ENCODE results near the gene SNX24.
A peak's percentile ranks its signal among the peaks of the same experiment; 100 is the strongest.
"Not testable (repeated sequence)": the region's sequence is repeated elsewhere in the genome, so short reads cannot be mapped to it uniquely, and the experiment has no call there.

SNX24 gene

DNA sequence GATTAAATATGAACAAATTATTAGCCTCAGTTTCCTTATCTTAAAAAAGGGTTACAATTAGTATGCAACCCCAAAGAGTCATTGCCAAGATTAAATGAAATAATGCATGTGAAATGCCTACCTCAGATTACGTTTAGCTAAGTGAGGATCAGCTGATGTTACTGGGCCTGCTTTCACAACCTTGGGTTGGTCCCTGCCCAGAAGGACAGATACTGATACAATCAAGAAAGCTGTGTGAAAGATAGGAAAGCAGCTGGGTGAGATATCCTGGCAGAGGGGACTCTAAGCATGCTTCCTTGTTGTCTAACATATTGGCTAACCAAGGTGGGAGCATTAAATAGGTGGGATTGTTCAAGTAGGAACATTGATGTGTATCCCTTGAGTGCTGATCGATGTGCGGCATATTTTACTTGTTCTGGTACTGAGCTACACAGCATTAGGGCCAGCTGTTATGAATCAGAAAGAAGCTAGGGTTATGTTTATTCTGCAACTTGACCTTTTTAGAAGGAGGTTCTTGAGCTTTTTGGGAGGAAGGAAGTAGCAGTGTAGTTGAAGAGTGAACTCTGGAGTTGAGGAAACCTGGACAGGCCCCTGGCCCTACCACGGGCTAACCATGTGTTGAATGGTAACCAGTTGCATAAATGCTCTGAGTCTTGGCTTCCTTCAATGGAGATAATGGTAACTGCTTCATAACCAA is 28.9 kb downstream of the SNX24 start:
- DNase-seq = no peak

GRCh38 chr5:122877518-122877917 is 32.1 kb downstream of the SNX24 start:
- peak; percentile 11 for DNase-seq

- DNase-seq = no peak
Measured at GRCh38 chr5:122879076-122879475, 33.7 kb downstream of the SNX24 start.

DNA sequence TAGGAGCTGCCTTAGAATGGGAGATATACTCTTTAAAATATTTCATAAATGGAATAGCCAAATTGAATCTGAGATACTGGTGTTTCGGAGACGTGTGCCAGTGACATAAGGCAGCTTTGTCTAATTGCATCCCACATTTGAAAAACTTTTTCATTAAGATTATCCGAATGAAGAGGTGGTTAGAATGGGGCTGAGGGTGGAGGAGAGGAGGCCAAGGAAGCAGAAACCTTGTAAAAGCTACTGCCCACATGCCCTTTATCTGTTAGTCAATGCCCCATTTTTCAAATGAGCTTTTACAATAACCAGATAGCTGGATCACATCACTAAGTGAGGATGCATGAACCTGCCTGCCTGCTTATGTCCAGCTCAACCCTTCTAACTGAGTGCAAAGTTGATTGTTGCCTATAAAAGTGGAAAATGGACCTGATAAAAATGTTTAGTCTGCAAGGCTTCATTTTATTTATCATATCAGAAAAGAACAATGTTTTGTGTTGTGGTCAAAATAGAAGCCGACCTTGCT is 34.8 kb downstream of the SNX24 start:
- no peak for DNase-seq

- DNase-seq = no peak
Measured at GRCh38 chr5:122880749-122881148, 35.3 kb downstream of the SNX24 start.

- DNase-seq = no peak
Measured at GRCh38 chr5:122882831-122883230, 37.4 kb downstream of the SNX24 start.

DNA sequence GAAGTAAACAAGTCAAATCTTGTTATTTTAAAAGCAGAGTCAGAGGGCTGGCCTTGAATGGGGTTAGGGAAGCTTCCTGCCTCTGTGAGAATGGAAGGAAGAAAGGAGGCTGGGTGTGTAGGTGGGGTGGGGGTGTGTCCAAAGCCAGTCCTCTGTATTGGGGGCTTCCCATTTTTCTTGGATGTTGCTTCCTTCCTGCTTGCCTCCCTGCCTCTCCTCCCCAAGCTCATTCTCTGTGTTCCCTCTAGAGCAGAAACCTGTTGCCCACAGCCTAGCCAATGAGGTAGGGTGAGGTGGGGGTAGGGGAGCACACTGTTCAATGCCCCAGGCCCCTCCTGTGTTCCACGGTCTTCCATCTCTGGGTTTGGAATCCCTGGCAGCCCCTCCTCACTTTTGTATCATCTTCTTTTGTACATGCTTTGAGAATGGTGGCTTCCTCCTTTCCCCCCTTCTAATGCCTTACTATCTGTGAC is 39.7 kb downstream of the SNX24 start:
- no peak for DNase-seq

DNA sequence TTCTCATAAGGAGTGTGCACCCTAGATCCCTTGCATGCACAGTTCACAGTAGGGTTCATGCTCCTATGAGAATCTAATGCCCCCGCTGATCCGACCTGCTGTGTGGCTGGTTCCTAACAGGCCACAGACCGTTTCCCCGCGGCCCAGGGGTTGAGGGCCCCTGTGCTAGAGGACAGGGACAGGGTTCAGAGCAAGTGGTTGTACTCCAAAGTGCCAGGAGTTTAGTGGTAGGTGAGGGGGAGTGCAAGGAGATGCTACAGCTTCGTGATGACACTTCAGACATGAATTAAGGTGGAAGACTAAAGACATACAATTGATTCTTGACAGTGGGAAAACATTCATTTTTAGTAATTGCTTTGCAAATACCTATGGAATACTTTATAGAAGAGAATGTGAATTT is 40.5 kb downstream of the SNX24 start:
- DNase-seq = no peak

DNA sequence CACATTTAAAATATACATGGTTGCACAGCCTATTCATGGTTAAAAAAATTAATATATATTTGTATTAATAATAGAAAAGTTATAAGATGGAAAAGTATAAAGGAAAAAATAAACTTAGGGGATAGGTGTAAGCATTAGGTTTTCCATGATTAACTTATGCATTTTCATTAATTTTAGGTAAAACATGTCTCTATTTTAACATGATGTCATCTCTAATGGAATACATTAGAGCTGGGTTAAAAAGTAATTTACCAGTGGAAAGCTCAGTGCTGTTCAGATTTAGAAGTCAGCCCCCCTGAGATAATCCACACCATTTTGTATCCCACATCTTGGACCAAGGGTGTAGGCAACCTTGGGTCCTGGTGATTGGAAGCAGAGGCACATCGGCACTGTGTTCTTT is 49.7 kb downstream of the SNX24 start:
- DNase-seq = no peak

GRCh38 chr5:122896598-122897282 is 51.3 kb downstream of the SNX24 start:
- DNase-seq = no peak

DNA sequence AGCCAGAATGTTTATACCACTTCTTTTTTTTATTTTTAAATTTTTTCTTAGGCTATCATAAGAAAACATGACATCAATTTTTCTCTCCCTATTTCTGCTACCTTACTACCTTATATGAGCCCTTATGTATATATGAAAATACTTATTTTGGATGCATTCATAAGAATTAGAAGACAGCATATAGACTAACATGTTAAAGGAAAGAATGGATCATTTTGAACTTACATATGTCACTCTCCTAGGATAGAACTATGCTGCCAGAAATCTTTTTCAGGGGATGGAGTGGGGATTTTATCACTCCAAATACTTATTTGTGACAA is 51.8 kb downstream of the SNX24 start:
- no peak for DNase-seq

DNA sequence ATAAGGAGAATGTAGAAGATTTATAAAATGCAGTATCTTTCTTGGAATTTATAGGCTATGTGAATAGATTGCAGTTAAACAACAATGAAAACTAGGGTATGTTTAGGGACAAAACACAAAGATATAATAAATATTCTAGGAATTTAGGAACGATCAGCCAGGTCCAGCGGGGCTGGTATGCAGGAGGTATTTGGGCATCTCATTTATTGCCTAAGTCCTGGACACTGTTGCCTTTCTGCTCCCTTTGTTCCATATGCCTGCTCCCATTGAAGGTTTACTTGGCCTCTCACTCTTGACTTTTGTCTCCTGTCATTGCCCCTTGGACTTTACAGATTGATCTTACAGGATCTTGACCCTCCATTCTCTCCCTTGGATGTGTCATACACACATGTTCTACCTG is 55.9 kb downstream of the SNX24 start:
- DNase-seq = no peak

- DNase-seq = no peak
Measured at GRCh38 chr5:122902263-122902662, 56.9 kb downstream of the SNX24 start.

GRCh38 chr5:122906768-122907167 is 61.4 kb downstream of the SNX24 start:
- DNase-seq = no peak

DNA sequence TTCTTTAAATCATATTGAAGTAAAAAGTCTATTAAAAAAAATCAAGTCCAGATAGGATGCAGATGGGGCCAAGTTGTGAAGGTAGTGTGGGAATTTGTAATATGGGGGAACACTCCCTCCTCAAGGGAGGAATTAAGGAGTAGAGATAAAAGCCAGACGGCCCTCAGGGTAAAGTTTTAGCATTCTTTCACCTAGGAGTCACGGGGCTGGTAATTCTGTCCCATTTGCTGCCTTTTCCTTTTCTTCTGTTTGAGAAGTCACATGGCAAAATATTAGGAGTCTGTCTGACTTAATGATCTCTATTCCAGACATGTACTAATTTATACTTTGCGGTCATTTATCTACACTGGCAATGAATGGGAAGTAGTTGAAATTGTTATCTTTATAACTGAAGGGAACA is 61.9 kb downstream of the SNX24 start:
- DNase-seq = no peak

- DNase-seq = no peak
Measured at GRCh38 chr5:122908108-122908507, 62.7 kb downstream of the SNX24 start.

DNA sequence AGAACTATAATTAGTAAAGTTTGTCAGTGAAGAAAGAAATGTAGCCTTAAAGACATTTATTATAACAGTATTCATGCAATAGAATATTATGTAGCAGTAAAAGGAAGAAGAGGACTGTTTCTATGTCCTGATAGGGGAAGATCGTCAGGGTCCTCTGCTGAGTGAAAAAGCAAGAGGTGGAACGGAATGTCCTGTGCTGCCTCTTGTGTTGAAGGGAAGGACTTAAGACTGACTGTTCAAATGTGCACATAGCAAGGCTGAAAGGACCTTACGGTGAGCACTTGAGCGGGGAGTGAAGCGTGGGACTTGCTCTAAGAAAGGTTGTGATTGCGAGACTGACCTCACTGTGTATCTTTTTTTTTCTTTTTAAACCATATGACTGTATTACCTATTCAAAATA is 63.2 kb downstream of the SNX24 start:
- no peak for DNase-seq

DNA sequence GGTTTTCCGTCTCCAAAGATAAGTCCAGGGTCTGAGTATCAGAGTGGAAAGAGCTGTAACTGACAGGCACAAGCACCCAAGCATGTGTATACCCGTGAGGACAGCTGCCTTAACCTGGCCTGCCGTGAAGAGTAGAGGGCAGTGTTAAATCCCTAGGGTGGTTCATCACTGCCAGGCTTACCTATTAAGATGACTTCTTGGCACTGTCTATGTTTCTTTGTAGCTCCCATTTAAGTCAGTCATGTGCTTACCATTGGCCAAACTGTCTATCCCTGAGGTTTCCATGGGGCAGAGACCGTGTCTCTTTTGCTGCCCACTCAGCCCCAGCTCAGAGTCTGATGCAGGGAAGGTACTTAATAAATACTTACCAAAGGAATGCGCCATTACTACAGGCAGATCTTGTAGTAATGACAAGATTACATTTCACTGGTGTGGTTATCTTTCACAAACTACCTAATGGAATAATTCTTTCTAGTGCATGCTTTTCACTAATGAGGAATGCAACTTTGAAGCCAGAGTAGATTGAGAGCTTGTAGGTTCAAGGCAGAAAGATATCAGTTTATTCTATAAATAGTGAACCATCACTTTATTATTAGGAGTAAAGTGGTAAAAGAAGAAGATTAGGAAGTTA is 64.2 kb downstream of the SNX24 start:
- DNase-seq = no peak

GRCh38 chr5:122913436-122913835 is 68.0 kb downstream of the SNX24 start:
- DNase-seq = not testable (repeated sequence)

DNA sequence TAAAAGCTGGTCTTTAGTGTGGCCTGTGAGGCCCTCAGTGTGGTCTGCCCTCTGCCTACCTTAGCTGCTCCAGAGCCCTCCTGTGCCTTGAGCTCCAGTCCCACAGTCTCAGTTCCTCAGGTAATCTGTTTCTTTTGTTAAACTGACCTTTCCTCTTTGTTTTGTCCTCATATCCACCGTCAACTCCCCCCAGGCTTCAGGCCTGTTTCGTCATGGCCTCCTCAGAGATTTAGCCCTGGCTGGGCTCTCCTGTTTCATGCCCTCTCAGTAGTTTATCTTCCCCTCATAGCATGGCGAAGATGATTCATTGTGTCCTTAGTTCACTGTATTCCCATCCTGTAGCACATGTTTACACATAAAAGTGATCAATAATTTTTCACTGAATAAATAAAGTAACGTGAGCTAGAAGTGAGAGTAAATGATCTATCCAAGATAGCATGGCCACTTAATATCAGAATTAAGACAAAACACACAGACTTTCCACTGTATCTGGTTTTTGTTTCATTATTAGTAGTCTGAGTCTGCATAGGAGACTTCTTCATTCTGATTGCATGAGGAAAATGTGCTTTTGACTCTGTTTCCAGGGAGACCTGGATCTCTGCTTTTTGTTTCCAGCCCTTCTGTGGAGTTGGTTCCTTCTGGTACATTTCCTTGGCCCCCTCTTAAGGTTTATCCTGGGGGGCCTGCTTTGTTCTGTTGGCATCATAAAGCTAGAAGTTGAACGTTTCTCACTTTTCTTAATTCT is 70.5 kb downstream of the SNX24 start:
- no peak for DNase-seq

- no peak for DNase-seq
Measured at GRCh38 chr5:122916490-122916889, 71.1 kb downstream of the SNX24 start.

- no peak for DNase-seq
Measured at GRCh38 chr5:122919969-122920368, 74.6 kb downstream of the SNX24 start.

- no peak for DNase-seq
Measured at GRCh38 chr5:122921826-122922225, 76.4 kb downstream of the SNX24 start.
